Heart right ventricle (tissue), 16 donors: Measurements from ENCODE around the gene USP14. TPM values are rescaled to one million over a fixed set of nuclear protein-coding genes. Genes with fewer than 3 reads are reported as not detected.

Experiments
- ATAC-seq, 8 donors: fragments of 200-7000 bp; cut with Tn5 transposase; one replicate each; pipeline ENCODE4 v1.9.1; 2020; ENCODE audit warnings: mild to moderate bottlenecking in 8 of 8, moderate library complexity in 8 of 8, moderate number of reproducible peaks in 1 of 8
- DNase-seq, 2 donors: peaks; one replicate each; pipeline ENCODE4 v3.0.0-alpha.2; 2020
- H3K27ac ChIP-seq, 10 donors: fragments of 200-600 bp; sonication (generic) in 2 of 10; one replicate each; pipeline versions ENCODE4 v1.5.0 to v1.8.0; 2020 to 2022; ENCODE audit warnings: mild to moderate bottlenecking in 3 of 10
- H3K27me3 ChIP-seq, 7 donors: fragments of 200-600 bp; one replicate each; pipeline ENCODE4 v1.8.0; 2021 to 2022; ENCODE audit warnings: mild to moderate bottlenecking in 2 of 7
- H3K36me3 ChIP-seq, 9 donors: fragments of 200-600 bp; sonication (generic) in 1 of 9; one replicate each; pipeline versions ENCODE4 v1.5.0 to v1.8.0; 2020 to 2022; ENCODE audit warnings: mild to moderate bottlenecking in 2 of 9
- H3K4me1 ChIP-seq, 9 donors: fragments of 200-600 bp; sonication (generic) in 1 of 9; one replicate each; pipeline versions ENCODE4 v1.5.0 to v1.8.0; 2020 to 2022; ENCODE audit warnings: mild to moderate bottlenecking in 4 of 9
- H3K4me3 ChIP-seq, 10 donors: fragments of 200-600 bp; sonication (generic) in 2 of 10; one replicate each; pipeline versions ENCODE4 v1.5.0 to v1.8.0; 2020 to 2022; ENCODE audit warnings: mild to moderate bottlenecking in 7 of 10, moderate library complexity in 2 of 10
- H3K9me3 ChIP-seq, 11 donors: fragments of 200-600 bp in 10 of 11; sonication (generic) in 2 of 11; one replicate each; pipeline versions ENCODE4 v1.5.0 to v1.8.0; 2013 to 2022; ENCODE audit warnings: mild to moderate bottlenecking in 2 of 11, control low read depth in 1 of 11, moderate library complexity in 1 of 11
- WGBS, 2 donors: extraction: QIAGEN DNeasy Blood & Tissue Kit; methylation state at CpG; one replicate each; pipeline ENCODE4 v1.1.7; 2013; ENCODE audit warnings: inconsistent platforms in 1 of 2; 5-methylcytosine and 5-hydroxymethylcytosine counted together
- intact Hi-C, 10 donors: fragments of 100-400 bp; cut with DNase I; formaldehyde crosslinking; loops; one replicate each; pipeline versions ENCODE4 v1.11.1 to v1.14.2; 2022
- polyA plus RNA-seq, 2 donors: library from polyadenylated mRNA; stranded (reverse); fragments of 200-250 nt; gene quantifications; one replicate each; pipeline ENCODE4 v1.2.3, GENCODE V29; 2013
- total RNA-seq, 10 donors: library from RNA; stranded (reverse); fragmentation: NEBNext Ultra II Directional in 3 of 10; extraction: Animal tissue kit (Norgen Biotek cat#: 25700) in 3 of 10; gene quantifications; one replicate each; pipeline versions ENCODE4 v1.2.1 to v1.2.4, GENCODE V29; 2021 to 2023
- TF ChIP-seq, protein P1 (sequence below), 9 donors: fragments of 200-600 bp; sonication (generic) in 2 of 9; IDR thresholded peaks; one replicate each; pipeline versions ENCODE4 v1.5.0 to v1.8.0; 2021 to 2022; ENCODE audit warnings: antibody characterized with exemption in 9 of 9, mild to moderate bottlenecking in 5 of 9, moderate library complexity in 1 of 9
- donor health status: Arrhythmogenic right ventricular cardiomyopathy.
- donor health status: ischemic (EF 13 %, LVEDD 7.1; RV severe dilation, severe dysfunction).
- donor health status: healthy with polysubstance abuse.
- donor health status: DM: no; HTN: yes; CAD: no.
- donor health status: DM: no; HTN: no; CAD: no.
- donor health status: ischemic (EF 25% LVEDD 6.9; RV normal size, moderate dysfunction).
- donor health status: ischemic (EF 25% LVEDD 5.7; RV mildly dilated, moderate dysfunction).
- donor health status: healthy.
- donor health status: DM: yes; HTN: yes; CAD: no.
- donor health status: Ischemic cardiomyopathy.
- donor health status: ischemic (EF 35%, LVEDD 5.7; RV mildly dilated, moderate dysfunction).
- donor health status: nonischemic (EF 11% LVEDD 7.7; RV severe dilation, severe dysfunction).
- donor health status: DM: yes; HTN: yes; CAD: no.
- donor health status: PGD.
- donor health status: ischemic (EF 29% LVEDD 5.4; RV normal size, mild dysfunction).
- donor health status: nonischemic (EF 23%, LVEDD 6.1; RV moderate dilation, normal function).

The USP14 gene
- total and polyA plus RNA-seq, 12 donors = 15.3 to 53.3 (median 48.4) TPM

DNA sequence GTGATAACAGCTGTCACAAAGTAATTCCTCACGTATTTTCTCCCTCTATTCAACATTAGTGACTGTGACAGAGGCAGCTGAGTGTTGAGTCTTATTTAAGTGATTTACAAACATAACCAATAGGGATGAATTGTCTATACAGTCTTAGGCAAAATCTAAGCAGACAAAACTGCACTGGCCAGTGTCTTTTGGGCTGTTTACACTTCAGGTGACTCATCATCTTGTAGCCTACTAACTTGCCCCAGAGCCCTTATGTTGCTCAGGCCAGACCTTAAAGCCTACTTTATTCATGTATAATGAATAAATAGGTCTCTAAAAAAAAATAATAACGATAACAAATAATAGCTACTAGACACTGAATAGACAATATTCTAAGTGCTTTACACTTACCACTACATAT is 92.3 kb downstream of the USP14 start:
- no peak overlapping the region for H3K27ac ChIP-seq
- DNase-seq (no peak), ATAC-seq (no peak)
- no peaks in the 10 kb centered on the region for H3K27me3 ChIP-seq
- intact Hi-C loops = loop anchor here in 1 of 10 donors (5.0 kb wide), 1 partner anchor 38 kb away; no protein-coding TSS in a partner anchor
- no peak overlapping the region for H3K4me3 ChIP-seq
- TF ChIP-seq, protein P1, sequence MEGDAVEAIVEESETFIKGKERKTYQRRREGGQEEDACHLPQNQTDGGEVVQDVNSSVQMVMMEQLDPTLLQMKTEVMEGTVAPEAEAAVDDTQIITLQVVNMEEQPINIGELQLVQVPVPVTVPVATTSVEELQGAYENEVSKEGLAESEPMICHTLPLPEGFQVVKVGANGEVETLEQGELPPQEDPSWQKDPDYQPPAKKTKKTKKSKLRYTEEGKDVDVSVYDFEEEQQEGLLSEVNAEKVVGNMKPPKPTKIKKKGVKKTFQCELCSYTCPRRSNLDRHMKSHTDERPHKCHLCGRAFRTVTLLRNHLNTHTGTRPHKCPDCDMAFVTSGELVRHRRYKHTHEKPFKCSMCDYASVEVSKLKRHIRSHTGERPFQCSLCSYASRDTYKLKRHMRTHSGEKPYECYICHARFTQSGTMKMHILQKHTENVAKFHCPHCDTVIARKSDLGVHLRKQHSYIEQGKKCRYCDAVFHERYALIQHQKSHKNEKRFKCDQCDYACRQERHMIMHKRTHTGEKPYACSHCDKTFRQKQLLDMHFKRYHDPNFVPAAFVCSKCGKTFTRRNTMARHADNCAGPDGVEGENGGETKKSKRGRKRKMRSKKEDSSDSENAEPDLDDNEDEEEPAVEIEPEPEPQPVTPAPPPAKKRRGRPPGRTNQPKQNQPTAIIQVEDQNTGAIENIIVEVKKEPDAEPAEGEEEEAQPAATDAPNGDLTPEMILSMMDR (IDR thresholded peaks at IDR 0.05) = no peak
- peaks cover 0 to 100% (median 48%) of the 10 kb centered on the region in 9 donors for H3K36me3 ChIP-seq
- no peaks in the 10 kb centered on the region for H3K4me1 ChIP-seq
- 92% methylated on average over 2 of the region's 2 CpGs for WGBS, 2 donors
- H3K9me3 ChIP-seq = peaks cover 0 to 6% (median 0%) of the 10 kb centered on the region in 11 donors

DNA sequence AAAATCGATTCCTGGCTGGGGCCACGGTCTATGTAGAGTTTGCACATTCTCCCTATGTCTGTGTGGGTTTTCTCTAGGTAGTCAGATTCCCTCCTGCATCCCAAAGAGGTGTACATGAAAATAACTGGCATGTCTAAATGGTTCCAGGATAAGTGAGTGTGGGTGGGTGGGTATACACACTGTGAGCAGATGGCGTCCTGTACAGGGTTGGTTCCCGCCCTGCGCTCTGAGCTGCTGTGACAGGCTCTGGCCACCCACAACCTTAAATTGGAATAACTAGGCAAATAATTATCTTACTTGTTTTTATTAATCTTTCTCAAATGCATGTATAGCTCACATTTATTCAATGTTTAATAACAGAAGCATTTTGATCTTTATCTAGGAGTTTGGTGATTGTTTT is 93.2 kb downstream of the USP14 start:
- H3K4me1 ChIP-seq = no peaks in the 10 kb centered on the region
- no peak overlapping the region for H3K27ac ChIP-seq

GRCh38 chr18:253121-253520 is 94.8 kb downstream of the USP14 start:
- Histone ChIP-seq H3K36me3 (peaks cover 0 to 100% (median 44%) of the 10 kb centered on the region in 9 donors), H3K4me3 (no peak overlapping the region), H3K4me1 (no peaks in the 10 kb centered on the region), H3K9me3 (peaks cover 0 to 6% (median 0%) of the 10 kb centered on the region in 11 donors), H3K27me3 (no peaks in the 10 kb centered on the region), H3K27ac (no peak overlapping the region)
- TF ChIP-seq, protein P1 (IDR thresholded peaks at IDR 0.05) = no peak
- no peak for DNase-seq
- intact Hi-C loops = loop anchor here in 1 of 10 donors (5.0 kb wide), 1 partner anchor 41 kb away; no protein-coding TSS in a partner anchor
- 89 to 90% methylated on average over 1 of the region's 1 CpG for WGBS, 2 donors
- ATAC-seq = no peak

More for the DNA sequence above, 93.2 kb downstream of the USP14 start:
- 96 to 98% methylated on average over 5 of the region's 5 CpGs for WGBS, 2 donors
- TF ChIP-seq, protein P1 (IDR thresholded peaks at IDR 0.05) = no peak
- Histone ChIP-seq H3K36me3 (peaks cover 0 to 100% (median 52%) of the 10 kb centered on the region in 9 donors), H3K9me3 (peaks cover 0 to 6% (median 0%) of the 10 kb centered on the region in 11 donors), H3K27me3 (no peaks in the 10 kb centered on the region), H3K4me3 (no peak overlapping the region)
- intact Hi-C loops = loop anchor here in 1 of 10 donors (5.0 kb wide), 1 partner anchor 39 kb away; no protein-coding TSS in a partner anchor
- DNase-seq = no peak
- no peak for ATAC-seq

GRCh38 chr18:255171-255570 is 96.8 kb downstream of the USP14 start:
- peaks cover 0 to 6% (median 0%) of the 10 kb centered on the region in 11 donors for H3K9me3 ChIP-seq
- H3K36me3 ChIP-seq = peaks cover 0 to 100% (median 47%) of the 10 kb centered on the region in 9 donors
- DNase-seq (no peak), ATAC-seq (no peak)
- H3K4me1 ChIP-seq = no peaks in the 10 kb centered on the region
- H3K27me3 ChIP-seq = no peaks in the 10 kb centered on the region
- H3K27ac ChIP-seq = no peak overlapping the region
- H3K4me3 ChIP-seq = no peak overlapping the region
- 78 to 82% methylated on average over 4 of the region's 4 CpGs for WGBS, 2 donors
- TF ChIP-seq, protein P1 (IDR thresholded peaks at IDR 0.05) = no peak
- intact Hi-C loops = no loop called here
